Suprapubic skin (tissue), 4 donors: ENCODE results near the gene CIART.

ENCODE experiments used
- POLR2A ChIP-seq, 2 donors: fragments of 450-650 bp; IDR thresholded peaks; one replicate each; pipeline ENCODE4 v1.6.1; 2017; ENCODE audit warnings: antibody characterized with exemption in 2 of 2, mild to moderate bottlenecking in 2 of 2, moderate library complexity in 2 of 2
- POLR2AphosphoS5 ChIP-seq, 3 donors: sonication (generic); formaldehyde crosslinking; IDR thresholded peaks; one replicate each; pipeline ENCODE4 v1.6.1; 2017; ENCODE audit warnings: antibody characterized with exemption in 3 of 3
- TF ChIP-seq, protein P1 (sequence below), 2 donors: fragments of 200-600 bp in 1 of 2; fragments of 450-650 bp in 1 of 2; sonication (generic) in 1 of 2; IDR thresholded peaks; one replicate each; pipeline ENCODE4 v1.5.1; 2016 to 2019; ENCODE audit warnings: antibody characterized with exemption in 2 of 2, mild to moderate bottlenecking in 1 of 2, moderate library complexity in 1 of 2

DNA sequence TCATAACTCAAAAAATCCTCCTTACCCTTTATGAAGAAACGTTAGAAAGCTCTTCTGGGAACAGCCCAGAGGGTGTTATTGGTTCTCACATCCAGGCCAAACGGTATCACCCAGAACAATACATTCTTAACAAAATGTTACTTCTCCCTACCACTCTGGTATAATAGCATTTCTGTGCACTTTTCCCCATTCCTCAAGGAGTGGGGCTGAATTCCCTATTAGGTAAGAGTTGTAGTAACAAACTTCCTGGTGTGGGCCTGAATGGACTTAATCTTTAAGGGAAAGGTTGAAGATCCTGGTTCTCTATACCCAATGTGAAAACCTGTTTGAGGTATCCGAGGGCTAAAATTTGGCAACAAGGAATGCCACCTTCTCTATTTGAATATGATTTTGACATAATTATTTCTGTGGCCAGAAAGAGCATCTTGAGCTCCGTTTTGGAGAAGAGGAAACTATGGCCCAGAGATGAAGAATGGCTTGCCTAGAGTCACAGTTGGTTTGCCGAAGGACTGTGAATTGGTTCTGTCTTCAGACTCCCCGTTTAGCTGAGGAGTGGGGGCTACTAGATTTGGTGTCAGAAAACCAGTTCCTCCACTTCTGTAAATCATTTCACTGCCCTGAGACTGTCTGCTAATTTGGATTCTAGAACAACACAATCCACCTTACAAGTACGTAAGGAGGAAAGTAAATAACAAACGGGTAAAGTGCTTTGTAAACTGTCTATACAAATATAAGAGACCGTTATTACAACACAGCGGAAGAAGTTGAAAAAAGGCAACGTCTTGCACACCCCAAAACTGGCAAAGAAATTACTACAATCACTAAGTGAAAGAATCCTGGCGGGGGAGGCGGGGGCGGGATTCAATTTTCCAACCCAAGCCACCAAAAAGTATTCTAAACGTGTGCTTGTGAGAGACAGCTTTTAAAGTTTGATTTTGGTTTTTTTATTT lies 48.7 kb upstream of the CIART start:
- TF ChIP-seq, protein P1, sequence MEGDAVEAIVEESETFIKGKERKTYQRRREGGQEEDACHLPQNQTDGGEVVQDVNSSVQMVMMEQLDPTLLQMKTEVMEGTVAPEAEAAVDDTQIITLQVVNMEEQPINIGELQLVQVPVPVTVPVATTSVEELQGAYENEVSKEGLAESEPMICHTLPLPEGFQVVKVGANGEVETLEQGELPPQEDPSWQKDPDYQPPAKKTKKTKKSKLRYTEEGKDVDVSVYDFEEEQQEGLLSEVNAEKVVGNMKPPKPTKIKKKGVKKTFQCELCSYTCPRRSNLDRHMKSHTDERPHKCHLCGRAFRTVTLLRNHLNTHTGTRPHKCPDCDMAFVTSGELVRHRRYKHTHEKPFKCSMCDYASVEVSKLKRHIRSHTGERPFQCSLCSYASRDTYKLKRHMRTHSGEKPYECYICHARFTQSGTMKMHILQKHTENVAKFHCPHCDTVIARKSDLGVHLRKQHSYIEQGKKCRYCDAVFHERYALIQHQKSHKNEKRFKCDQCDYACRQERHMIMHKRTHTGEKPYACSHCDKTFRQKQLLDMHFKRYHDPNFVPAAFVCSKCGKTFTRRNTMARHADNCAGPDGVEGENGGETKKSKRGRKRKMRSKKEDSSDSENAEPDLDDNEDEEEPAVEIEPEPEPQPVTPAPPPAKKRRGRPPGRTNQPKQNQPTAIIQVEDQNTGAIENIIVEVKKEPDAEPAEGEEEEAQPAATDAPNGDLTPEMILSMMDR (IDR thresholded peaks at IDR 0.05) = no peak
- TF ChIP-seq POLR2A (IDR thresholded peaks at IDR 0.05) (no peak), POLR2AphosphoS5 (IDR thresholded peaks at IDR 0.05) (no peak)
